Measurements from ENCODE around the gene B4GALT2. TPM values are rescaled to one million over a fixed set of nuclear protein-coding genes. Genes with fewer than 3 reads are reported as not detected.

The B4GALT2 gene
- total and polyA plus RNA-seq, 10 of the 15 experiments (the other 5 are each of a cell fraction or from before 2014, with no cell fraction given) = 0.98 to 61.0 (median 23.4) TPM

DNA sequence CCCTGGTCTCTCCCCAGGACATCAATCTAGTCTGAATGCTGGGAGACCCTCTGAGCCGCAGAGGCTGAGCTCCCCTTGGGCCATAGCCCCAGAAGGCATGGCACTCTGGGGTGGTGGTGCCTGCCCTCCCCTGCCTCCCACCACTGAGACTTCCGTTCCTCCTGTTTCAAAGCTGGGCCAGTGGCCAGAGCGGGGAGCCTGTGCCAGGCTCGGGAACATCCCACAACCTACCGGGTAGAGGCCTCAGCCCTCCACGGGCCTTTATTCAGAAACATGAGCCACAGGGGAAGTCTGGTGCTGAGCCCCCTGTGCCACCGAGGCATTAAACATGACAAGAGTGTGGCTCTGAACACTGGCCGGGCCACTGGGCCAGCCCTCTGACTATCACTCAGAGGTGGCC lies 20.4 kb downstream of the B4GALT2 start:
- no peaks in the 10 kb centered on the region for H4K20me1 ChIP-seq (ENCODE audit: control insufficient read depth, insufficient read depth)
- no peaks in the 10 kb centered on the region for H3K9me3 ChIP-seq (replicated peaks; ENCODE audit: control insufficient read depth, insufficient read depth, low read length)
- ChIA-PET CTCF (interaction anchor here (1.5 to 9.6 kb wide), 2 partner anchors 35 to 48 kb away, joined by 5 to 167 read pairs; partner anchors contain the start of gene SLC6A9), POLR2A (no interaction called here), RAD21 (ENCODE audit: unreplicated experiment) (no interaction called here), SMC1A (ENCODE audit: uncharacterized antibody, unreplicated experiment) (no interaction called here)
- WGBS (ENCODE audit: insufficient coverage, insufficient replicate concordance, low lambda C conversion rate, missing lambda C conversion rate) = 30% methylated on average over 8 of the region's 8 CpGs
- H3K9ac ChIP-seq (ENCODE audit: control insufficient read depth, insufficient read depth, low read length) = no peak overlapping the region
- in situ Hi-C loops (cut with MboI) (no loop called here), intact Hi-C loops (cut with micrococcal nuclease; ENCODE audit: unreplicated experiment) (no loop called here)
- no peak overlapping the region for H3K4me2 ChIP-seq (ENCODE audit: control insufficient read depth, insufficient read depth)
- TF ChIP-seq BACH1 (IDR thresholded peaks at IDR 0.05; ENCODE audit: borderline replicate concordance) = no peak
- TF ChIP-seq FOXK2 (IDR thresholded peaks at IDR 0.05) = no peak
- TF ChIP-seq IRF5 (IDR thresholded peaks at IDR 0.05; ENCODE audit: borderline replicate concordance) = no peak
- TF ChIP-seq CHD2 (IDR thresholded peaks at IDR 0.05; ENCODE audit: borderline replicate concordance, low read depth, low read length) = no peak
- TF ChIP-seq EGR1 (IDR thresholded peaks at IDR 0.05; ENCODE audit: borderline replicate concordance in 1 of 2, low read depth in 2 of 2, low read length in 2 of 2) = no peak
- no peak for TF ChIP-seq SUPT20H (IDR thresholded peaks at IDR 0.05; ENCODE audit: borderline replicate concordance, control insufficient read depth, low read depth, low read length)
- TF ChIP-seq ETV6 (conservative IDR thresholded peaks at IDR 0.05 in 1 of 2, IDR thresholded peaks at IDR 0.05 in 1 of 2; ENCODE audit: borderline replicate concordance in 1 of 2, low read depth in 1 of 2) = no peak
- no peak for TF ChIP-seq IKZF1 (conservative IDR thresholded peaks at IDR 0.05)
- no peak for TF ChIP-seq PML (IDR thresholded peaks at IDR 0.05; ENCODE audit: low read length)
- TF ChIP-seq BMI1 (IDR thresholded peaks at IDR 0.05; ENCODE audit: borderline replicate concordance) = no peak
- TF ChIP-seq SRF (IDR thresholded peaks at IDR 0.05; ENCODE audit: low read depth in 2 of 2, low read length in 2 of 2) = no peak
- no peak for TF ChIP-seq ZNF687 (IDR thresholded peaks at IDR 0.05)
- TF ChIP-seq NR2C2 (IDR thresholded peaks at IDR 0.05; ENCODE audit: borderline replicate concordance, control insufficient read depth, insufficient read length, low read depth) = no peak
- TF ChIP-seq ZSCAN29 (IDR thresholded peaks at IDR 0.05) = no peak
- TF ChIP-seq JUNB (IDR thresholded peaks at IDR 0.05) = no peak
- TF ChIP-seq MEF2B (IDR thresholded peaks at IDR 0.05; ENCODE audit: partially characterized antibody, poor library complexity, severe bottlenecking) = no peak
- no peak for TF ChIP-seq MTA3 (IDR thresholded peaks at IDR 0.05; ENCODE audit: borderline replicate concordance, low read length)
- BruUV-seq (replicated peaks) = no TSS peak
- H3K36me3 ChIP-seq (ENCODE audit: control insufficient read depth in 2 of 2, insufficient read depth in 2 of 2, low read length in 1 of 2) = no peaks in the 10 kb centered on the region
- H3K79me2 ChIP-seq (ENCODE audit: control insufficient read depth, insufficient read depth, low read length) = no peaks in the 10 kb centered on the region
- H2AFZ ChIP-seq (ENCODE audit: control insufficient read depth, low read depth, low read length) = no peak overlapping the region
- no peak for FAIRE-seq
- no peaks in the 10 kb centered on the region for H3K4me1 ChIP-seq (ENCODE audit: control insufficient read depth, insufficient read depth, low read length)
- no peak for DNase-seq (ENCODE audit: low read depth, low spot score)
- no peak overlapping the region for H3K27ac ChIP-seq (ENCODE audit: control insufficient read depth, insufficient read depth)
- no peak overlapping the region for H3K4me3 ChIP-seq
- ATAC-seq = no peak
- no peaks in the 10 kb centered on the region for H3K27me3 ChIP-seq (replicated peaks in 1 of 2; ENCODE audit: control insufficient read depth in 2 of 2, insufficient read depth in 2 of 2, low read length in 1 of 2)

Measured in GM12878 (cell line).